Dermis microvascular lymphatic vessel endothelial cell (primary cell): ENCODE results near the gene CA12. TPM values are rescaled to one million over a fixed set of nuclear protein-coding genes. Genes with fewer than 3 reads are reported as not detected.
A peak's percentile ranks its signal among the peaks of the same experiment; 100 is the strongest.
"Not testable (repeated sequence)": the region's sequence is repeated elsewhere in the genome, so short reads cannot be mapped to it uniquely, and the experiment has no call there.

ENCODE experiments used
- DNase-seq, 2 donors: peaks; one replicate each; pipeline versions ENCODE4 v3.0.0 to v3.0.0-alpha.2; 2010; ENCODE audit warnings: low read depth in 2 of 2
- total RNA-seq: library from RNA; depleted of rRNA; stranded (reverse); fragments of >200 nt; gene quantifications from 2 replicates; pipeline ENCODE4 v1.2.1, GENCODE V29; 2014

The CA12 gene
- total RNA-seq = 0.13 and 0.38 TPM in 2 replicates

DNA sequence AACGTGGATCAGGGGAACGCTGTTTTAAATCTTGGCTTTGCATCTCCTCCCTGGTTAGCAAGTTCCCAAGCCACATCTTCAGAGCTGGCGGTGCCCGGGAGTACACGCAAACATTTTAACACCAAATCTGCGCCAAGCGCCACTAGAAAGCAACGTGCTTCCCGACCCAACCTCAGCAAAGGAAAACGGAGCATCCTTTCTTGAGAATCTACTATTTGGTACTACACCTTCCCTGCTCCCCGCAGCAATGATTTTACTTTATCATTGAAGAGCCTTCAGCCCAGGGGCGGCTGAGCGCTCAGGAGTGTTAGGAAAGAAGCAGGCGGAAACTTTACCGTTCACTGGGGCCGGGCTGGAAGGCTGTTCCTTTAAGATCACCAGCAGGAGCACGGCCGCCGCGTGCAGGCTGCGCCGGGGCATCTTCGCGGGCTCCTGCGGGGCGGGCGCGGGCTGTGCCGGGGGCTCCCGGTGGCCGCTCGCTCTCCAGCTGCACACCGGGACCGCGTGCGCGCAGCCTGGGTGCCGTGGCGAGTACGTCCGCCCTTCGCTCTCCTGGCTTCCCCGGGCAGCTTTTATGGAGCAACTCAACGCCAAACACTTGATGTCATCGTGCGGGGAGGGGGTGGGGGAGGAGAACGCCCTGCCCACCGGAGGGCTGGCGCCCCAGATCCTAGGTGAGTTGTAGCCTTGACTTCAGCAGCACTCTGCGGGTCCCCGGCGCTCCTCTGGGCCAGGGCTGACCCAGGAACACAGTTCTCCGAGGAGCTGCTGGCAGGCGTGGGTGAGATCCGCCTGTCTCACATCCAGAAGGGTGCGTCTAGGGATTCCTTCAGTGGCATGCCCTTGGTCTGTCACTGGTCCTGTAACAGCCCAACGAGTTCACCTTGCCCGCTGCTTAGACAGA is at the start of gene CA12:
TSS of gene CA12 (minus strand) at position 546 of the 904 bp plus-strand sequence. CDS start at position 420, 126 bp downstream.
- DNase-seq = peak in 1 of 2 donors; percentile 46

DNA sequence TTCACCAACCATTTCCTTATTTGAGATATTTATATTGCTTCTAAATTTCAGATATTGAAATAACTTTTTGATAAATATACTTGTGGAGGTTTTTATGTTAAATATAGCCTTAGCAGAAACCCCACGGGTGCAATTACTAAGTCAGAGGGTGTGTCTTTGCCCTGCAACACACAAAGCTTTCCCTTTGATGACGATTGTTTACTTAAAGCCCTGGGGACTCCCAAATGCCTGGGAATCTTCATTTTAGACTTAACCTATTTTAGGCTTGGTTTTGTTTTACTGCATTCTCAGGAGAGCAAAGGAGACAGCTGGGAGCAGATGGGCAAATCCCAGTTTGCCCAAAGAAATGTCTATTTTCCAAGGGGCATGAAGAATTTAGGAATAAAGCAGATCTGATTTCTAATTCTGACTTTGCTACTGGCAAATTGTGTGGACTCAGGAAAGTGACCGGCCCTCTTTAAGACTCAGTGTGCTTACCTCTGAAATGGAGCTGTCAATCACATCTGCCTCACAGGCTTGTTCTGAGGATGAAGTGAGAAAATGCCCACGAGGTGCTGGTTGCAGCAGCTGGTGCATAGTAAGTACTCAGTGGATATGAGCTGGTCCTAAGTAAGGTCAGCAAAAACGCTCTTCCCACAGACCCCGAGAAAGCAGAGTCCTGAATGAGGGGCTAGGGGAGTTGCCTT is 49.3 kb upstream of the CA12 start:
- no peak for DNase-seq

DNA sequence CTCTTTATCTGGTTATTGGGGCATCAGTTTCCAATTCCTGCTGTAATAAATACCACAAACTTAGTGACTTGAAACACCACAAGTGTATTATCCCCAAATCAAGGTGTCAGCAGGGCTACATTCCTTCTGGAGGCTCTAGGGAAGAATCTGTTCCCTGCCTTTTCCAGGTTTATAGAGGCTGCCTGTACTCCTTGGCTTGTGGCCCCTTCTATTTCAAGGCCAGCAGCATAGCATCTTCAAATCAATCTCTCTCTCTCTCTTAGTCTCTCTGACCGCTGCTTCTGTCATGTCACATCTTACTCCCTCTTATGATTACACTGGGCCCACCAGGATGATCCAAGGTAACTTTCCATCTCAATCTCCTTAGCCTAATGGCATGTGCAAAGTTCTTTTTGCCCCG is 44.9 kb upstream of the CA12 start:
- DNase-seq = no peak

DNA sequence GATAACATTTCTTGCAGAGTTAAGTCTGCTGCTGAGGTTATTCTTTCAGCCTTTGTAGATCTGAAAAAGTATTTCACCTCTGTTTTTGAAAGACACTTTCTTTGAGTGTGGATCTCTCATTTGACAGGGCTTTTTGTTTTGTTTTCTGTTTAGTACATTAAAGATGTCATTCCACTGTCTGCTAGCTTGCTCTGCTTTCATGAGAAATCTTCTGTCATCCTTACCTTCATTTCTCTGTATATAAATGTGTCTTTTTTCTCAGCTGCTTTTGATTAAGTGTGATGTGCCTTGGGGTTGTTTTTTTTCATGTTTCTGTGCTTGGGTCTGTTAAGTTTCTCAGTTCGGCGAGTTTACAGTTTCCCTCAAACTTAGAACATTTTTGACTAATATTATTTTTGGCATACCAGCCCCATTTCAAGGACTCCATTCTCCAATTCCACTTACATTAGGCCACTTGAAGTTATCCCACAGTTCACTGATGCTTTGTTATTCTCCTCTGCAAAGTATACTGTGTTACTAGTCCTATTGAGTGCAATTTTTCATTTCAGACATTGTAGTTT is 43.9 kb upstream of the CA12 start:
- DNase-seq = no peak

DNA sequence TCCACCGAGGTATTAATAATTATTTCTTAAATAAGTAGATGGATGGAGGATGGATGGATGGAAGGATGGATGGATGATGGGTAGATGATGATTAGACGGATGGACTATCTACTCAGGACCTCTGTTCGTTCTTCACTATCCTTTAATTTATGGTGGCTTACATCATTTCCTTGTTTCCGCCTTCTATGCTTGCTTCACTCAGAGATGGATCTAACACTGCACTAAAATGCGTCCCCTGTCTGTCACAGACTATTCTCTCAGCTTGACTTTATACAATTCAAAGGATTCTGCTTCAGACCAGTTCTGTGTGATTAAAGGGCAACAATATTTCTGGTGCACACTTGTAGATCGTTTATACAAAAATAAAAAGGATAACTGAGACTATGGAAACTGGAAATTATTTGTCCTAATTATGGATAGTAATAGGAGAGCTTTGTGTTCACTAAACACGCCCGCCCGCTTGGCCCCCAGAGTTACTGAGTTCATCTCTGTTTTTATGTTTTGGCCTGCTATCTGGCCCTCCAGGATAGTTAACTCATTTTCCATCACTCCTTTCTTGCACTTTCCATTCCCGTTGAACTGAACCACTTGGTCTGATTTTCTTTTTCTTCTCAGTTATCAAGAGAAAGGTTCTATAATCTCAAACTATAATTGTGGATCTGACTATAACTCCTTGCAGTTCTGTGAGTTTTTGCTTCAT is 41.4 kb upstream of the CA12 start:
- DNase-seq = no peak

DNA sequence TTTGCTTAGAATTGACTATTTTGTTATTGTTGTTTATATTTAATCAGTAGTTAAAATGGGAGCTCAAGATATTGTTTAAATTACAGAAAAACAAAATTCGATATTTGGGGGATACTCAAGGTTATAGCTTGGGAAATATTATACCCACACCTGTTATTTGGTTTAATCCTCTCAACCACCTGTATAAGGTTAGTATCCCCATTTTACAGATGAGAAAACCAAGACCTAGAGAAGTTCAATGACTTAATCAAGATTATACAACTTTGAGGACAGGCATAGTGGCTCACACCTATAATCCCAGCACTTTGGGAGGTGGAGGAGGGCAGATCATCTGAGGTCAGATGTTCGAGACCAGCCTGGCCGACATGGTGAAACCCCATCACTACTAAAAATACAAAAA is 39.8 kb upstream of the CA12 start:
- no peak for DNase-seq

DNA sequence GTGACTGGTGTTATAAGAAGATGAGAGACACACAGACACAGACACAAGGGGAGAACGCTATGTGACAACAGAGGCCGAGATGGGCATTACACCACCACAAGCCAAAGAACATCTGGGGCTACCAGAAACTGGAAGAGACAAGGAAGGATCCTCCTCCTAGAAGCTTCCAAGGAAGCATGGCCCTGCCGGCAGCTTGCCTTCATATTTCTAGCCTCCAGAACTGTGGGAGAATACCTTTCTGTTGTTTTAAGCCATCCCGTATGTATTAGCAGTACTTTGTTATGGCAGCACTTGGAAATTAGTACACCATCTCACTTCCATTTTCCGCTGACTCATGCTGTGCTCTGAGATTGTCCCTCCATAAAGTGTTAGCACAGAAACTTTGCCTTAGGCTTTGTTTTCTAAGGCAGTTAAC is 38.7 kb upstream of the CA12 start:
- peak in 1 of 2 donors; percentile 55 for DNase-seq

DNA sequence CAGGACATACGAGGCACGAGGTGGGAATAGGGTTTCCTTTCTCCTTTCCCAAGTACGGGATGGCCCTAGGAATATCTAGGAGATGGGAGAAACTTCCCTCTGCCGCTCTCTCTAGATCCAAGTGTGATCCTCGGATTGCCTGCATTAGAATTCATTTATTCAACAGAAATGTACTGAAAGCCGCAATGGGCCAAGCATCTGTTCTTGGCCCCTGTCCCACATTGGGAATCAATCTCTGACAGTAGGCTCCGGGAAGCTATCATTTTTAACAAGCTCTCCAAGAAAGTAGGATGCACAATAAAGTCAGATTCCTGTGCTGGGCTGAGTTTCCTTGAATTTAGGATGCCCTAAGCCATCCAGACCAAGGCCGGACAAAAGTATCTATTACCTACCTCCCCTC is 37.2 kb upstream of the CA12 start:
- no peak for DNase-seq

DNA sequence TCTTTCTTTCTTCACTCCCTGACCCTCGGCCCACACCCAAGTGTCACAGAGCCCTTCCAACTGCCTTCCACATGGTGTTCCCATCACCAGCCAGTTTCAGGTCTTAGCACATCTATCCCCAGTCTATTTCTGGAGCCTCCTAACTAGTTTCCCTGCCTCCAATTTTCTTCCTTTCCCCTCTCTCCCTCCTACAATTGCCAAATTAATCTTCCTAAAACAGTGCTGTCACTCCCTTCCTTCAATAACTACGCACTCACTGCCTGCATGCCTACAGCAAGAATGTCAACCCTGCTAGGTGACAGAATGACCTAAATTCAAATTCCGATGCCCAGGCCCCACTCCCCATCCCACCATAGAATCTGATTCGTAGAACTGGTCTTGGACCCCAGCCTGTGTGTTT is 36.1 kb upstream of the CA12 start:
- no peak for DNase-seq

DNA sequence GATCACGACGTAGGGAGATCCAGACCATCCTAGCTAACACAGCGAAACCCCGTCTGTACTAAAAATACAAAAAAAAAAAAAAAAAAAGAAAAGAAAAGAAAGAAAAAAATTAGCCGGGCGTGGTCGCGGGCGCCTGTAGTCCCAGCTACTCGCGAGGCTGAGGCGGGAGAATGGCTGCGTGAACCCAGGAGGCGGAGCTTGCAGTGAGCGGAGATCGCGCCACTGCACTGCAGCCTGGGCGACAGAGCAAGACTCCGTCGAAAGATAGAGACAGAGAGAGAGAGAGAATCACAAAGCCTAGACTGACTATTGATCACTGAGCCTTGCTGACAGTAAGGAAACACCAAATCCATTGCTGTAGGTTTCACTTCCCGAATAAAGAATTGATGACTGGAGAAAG is 35.6 kb upstream of the CA12 start:
- DNase-seq = not testable (repeated sequence)

DNA sequence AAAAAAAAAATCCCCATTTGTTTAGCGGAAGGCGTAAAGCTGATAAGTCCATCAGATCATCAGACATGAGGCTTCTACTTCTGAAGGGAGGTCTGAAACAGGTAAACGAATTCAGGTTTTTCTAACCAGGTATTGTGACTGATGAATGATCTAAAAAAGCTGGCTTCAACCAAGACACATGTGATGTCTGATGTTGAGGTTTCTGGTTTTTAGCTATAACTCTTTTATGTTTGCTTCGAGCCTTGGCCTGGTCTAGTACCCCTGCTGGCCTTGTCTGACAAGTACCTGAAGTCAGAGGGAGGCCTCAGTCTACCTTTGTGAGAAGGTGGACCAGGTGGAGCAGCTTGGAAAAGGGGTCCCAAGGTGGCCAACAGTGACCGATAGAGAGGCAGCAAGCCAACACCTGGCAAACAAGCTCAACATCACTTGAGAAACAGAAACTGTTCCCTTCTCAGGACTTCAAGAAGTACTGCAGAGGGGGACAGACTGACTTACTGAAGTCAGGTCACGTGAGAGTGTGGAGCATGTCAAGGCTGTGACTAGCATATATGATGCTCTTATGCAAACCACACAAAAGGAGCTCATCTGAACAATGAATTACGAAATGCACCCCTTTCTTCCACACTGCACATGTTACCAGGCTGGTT is 33.0 kb upstream of the CA12 start:
- DNase-seq = no peak

DNA sequence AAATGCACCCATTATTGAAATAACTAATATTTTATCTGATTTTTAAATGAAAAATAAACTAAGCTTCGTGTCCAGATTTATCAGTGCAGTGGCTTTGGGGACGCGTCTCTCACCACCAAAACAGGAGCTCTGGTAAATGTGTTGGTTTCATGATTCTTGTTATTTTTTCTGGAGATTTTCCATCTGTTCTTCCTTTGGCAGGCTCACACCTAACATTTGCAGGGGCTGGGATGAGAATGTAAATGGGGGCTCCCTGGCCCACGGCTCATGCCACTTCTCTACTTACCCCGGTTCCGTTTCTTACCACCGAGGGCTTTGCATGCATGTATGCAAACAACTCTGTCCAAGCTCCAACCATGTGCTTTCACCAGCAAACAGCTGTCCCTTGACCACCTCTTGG is 30.9 kb upstream of the CA12 start:
- DNase-seq = no peak

DNA sequence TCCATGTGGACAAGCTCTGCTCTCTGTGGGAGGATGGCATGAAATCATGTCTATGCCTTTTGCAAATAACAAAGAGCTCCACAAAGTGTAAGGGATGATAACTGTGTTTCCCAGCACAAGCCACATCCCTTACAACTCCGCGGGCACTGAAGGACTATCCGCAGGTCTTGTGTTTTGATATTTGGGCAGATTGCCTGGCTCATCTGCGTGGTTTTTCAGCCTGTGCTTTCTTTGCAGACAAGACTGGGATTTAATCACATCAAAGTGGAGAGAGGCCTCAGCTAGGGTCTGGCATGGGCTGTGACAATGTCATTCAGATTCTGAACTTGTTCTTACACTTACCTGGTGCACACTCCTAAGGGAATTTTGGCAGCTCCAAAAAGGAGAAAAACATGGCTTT is 30.2 kb upstream of the CA12 start:
- no peak for DNase-seq

DNA sequence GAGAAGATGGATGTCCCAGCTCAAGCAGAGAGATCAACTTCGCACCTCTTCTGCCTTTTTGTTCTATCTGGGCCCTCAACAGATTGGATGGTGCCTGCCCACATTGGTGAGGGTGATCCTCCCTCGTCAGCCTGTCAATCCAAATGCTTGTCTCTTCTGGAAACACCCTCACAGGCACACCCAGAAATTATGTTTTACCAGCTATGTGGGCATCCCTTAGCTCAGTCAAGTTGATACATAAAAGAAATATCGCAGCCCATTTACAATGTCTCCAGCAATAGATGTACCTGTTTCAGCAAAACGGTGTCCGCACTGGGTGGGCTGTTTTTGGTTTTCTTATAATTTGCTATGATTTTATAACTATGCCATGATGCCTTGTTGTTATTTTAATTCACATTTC is 27.5 kb upstream of the CA12 start:
- DNase-seq = no peak

DNA sequence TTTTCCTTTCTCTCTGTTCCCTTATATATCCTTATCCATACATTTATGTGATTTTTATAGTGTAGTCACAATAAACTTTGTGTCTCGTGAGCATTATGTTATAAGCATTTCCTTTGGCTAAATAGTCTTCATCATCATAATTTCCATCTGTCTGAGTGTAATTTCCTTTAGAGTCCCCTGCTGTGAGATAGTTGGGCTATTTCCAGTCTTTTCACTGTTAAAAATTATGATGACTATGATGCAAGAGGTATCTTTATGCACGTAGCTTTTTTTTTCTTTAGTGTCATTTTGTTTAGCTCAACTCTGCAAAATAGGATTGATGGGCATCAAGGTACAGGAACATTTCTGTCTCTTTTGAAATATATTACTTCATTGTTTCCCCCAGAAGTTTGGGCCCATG is 26.9 kb upstream of the CA12 start:
- DNase-seq = peak; percentile 71 to 89

DNA sequence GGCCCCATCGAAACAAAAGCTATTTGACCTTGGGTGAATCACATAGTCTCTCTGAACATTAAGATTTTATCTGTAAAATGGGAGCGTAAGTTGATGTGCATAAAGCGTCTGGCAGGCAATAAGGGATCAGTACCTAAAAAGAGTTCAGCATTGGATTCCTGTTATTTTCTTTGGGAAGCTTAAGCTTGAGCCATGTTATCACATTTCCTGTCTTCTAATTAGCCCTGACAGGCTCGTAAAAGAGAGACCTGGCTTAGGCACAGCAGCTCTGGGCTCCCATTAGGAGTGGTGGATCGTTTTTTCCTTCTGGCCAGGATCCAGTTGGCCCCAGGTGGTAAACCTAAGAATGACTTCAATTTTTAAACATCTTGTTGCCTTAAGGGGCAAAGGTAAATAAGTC is 26.0 kb upstream of the CA12 start:
- peak in 1 of 2 donors; percentile 58 for DNase-seq

DNA sequence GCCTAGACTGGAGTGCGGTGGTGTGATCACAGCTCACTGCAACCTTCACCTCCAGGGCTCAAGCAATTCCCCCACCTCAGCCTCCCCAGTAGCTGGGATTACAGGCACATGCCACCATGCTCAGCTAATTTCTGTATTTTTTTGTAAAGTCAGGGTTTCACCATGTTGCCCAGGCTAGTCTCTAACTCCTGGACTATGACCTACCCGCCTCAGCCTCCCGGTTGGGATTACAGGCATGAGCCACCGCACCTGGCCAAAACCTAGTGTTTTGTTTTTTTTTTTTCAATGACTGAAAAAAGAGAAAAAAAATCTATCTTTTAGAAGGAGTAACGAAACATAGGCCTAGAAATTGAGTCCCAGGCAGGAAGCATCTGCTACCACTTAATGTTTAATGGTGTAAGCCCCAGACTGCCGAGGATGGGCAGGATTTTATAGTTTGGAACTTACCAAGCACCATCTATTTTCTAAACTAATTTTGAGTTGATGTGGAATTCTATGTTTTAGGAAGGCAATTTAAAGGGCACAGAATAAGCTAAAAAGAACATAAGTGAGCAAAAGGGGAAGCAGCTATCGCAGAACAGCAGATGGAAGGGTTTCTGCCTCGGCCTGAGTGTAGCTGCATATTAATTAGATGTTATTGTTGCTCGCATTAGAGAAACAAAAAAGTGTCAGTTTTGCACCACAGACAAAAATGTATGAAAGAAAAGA is 24.2 kb upstream of the CA12 start:
- no peak for DNase-seq

DNA sequence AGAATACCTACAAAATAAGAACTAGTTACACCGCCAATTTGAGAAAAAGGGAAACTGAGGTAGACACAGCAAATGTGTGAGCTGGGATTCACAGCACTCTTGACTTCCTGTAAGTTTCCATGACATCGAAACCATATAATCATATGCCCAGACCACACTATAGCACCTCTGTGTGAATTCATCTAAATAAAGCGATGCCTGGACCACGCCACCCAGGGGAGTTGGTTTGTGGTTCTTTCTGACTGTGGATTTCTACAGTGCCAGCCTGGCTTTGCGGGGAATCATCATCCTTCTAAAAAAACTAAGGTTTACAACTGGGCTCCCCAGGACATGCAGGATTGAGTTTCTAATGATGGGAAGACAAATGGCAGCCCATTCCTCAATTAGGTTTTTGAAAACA is 23.5 kb upstream of the CA12 start:
- DNase-seq = no peak

DNA sequence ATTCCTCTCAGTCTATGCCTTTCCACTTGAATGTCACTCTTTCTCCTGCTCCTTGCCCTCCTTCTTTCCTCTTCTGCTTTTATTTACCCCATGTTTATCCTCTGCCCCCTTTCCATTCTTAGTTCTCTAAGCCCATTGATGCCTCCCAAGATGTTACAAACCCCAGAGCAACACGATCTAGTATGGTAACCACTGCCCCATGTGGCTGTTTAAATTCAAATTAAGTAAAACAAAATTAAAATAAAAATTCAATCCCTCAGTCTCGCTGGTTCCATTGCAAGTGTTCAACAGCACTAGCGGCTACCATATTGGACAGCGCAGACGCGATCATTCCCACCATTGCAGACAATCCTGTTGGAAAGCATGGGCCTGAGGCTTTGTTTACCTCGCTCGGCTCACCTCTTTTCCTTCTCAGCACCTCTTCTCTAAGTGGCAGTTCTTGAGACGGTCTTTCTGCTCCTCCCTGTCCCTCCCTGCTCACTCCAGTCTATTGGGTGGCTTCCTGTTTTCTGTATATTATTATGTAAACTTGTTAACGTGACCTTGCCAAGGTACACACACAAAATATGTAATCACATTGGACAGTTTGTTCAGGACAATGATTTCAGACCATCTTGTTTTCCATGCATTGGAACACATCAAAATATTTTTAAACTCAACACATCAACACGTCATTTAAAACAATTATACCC is 21.8 kb upstream of the CA12 start:
- DNase-seq = no peak
